ENCODE results near the gene TMEM184C. TPM values are rescaled to one million over a fixed set of nuclear protein-coding genes. Genes with fewer than 3 reads are reported as not detected.

TMEM184C gene
- total and polyA plus RNA-seq, 2 donors (not counting 1 experiment from before 2014, with no cell fraction given): 4.9 to 27.5 TPM

DNA sequence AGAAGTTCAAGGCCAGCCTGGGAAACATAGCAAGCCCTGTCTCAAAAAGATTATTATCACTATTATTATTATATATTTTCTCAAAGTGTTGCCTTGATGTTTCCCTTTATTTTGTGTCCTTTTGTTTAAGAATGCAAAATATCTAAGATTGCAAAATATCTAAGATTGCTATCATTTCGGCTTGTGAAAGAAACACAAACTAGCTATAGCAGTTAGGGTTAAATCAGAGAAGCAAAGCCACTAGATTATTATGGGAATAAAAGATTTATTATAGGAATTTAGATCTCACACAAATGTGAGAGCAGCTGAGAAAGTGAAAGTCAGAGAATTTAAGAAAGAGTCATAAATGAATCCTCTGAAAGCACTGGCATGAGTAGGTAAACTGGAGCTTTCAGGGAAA lies 18.0 kb upstream of the TMEM184C start:
- no peak for ATAC-seq (ENCODE audit: low read depth)
- H3K4me1 ChIP-seq (ENCODE audit: control insufficient read depth in 2 of 2, insufficient read depth in 2 of 2, low read length in 2 of 2): no peaks in the 10 kb centered on the region
- ChIA-PET CTCF (interaction anchor here (1.3 kb wide), 1 partner anchor 10 kb away, joined by 5 read pairs; no protein-coding TSS in a partner anchor), POLR2A (no interaction called here)
- H3K27ac ChIP-seq (ENCODE audit: low read length in 2 of 2): no peak overlapping the region
- intact Hi-C loops (cut with micrococcal nuclease): no loop called here
- no CpG with 5 or more reads among the region's 1 CpG for WGBS (ENCODE audit: insufficient coverage)
- no peak overlapping the region for H3K9ac ChIP-seq (ENCODE audit: low read length)
- peaks cover 8% of the 10 kb centered on the region for H3K27me3 Mint-ChIP-seq
- H3K27me3 ChIP-seq (replicated peaks in 1 of 4; ENCODE audit: control extremely low read depth in 1 of 4, control insufficient read depth in 3 of 4, insufficient read depth in 4 of 4, low read length in 3 of 4): peaks cover 0 to 3% (median 0%) of the 10 kb centered on the region in 4 experiments
- no peaks in the 10 kb centered on the region for H3K9me3 ChIP-seq (ENCODE audit: control extremely low read depth in 1 of 3, control insufficient read depth in 2 of 3, insufficient read depth in 1 of 3, low read length in 2 of 3)
- no peak overlapping the region for H3K4me3 Mint-ChIP-seq
- H3K27ac Mint-ChIP-seq: no peak overlapping the region
- H3K36me3 ChIP-seq (replicated peaks in 1 of 2; ENCODE audit: control extremely low read depth in 1 of 2, control insufficient read depth in 1 of 2, extremely low read depth in 1 of 2, insufficient read depth in 2 of 2, low read length in 1 of 2): no peaks in the 10 kb centered on the region
- H2AFZ ChIP-seq (ENCODE audit: insufficient read depth, low read depth, low read length, poor library complexity, severe bottlenecking): no peak overlapping the region
- no peak for DNase-seq
- no peaks in the 10 kb centered on the region for H3K9me3 Mint-ChIP-seq (ENCODE audit: insufficient read depth)
- H3K4me1 Mint-ChIP-seq: no peaks in the 10 kb centered on the region
- H3K4me3 ChIP-seq (ENCODE audit: control extremely low read depth in 1 of 5, extremely low read depth in 1 of 5, insufficient read depth in 1 of 5, low read depth in 2 of 5, low read length in 4 of 5): no peak overlapping the region
- H4K20me1 ChIP-seq (ENCODE audit: control insufficient read depth, insufficient read depth, low read length, poor library complexity, severe bottlenecking): no peaks in the 10 kb centered on the region
- TF ChIP-seq, protein P1, sequence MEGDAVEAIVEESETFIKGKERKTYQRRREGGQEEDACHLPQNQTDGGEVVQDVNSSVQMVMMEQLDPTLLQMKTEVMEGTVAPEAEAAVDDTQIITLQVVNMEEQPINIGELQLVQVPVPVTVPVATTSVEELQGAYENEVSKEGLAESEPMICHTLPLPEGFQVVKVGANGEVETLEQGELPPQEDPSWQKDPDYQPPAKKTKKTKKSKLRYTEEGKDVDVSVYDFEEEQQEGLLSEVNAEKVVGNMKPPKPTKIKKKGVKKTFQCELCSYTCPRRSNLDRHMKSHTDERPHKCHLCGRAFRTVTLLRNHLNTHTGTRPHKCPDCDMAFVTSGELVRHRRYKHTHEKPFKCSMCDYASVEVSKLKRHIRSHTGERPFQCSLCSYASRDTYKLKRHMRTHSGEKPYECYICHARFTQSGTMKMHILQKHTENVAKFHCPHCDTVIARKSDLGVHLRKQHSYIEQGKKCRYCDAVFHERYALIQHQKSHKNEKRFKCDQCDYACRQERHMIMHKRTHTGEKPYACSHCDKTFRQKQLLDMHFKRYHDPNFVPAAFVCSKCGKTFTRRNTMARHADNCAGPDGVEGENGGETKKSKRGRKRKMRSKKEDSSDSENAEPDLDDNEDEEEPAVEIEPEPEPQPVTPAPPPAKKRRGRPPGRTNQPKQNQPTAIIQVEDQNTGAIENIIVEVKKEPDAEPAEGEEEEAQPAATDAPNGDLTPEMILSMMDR (IDR thresholded peaks at IDR 0.05): no peak
- no peak for TF ChIP-seq EZH2 (IDR thresholded peaks at IDR 0.05; ENCODE audit: borderline replicate concordance, insufficient read depth, low read depth, low read length, poor library complexity, severe bottlenecking)
- H3K79me2 ChIP-seq (ENCODE audit: control insufficient read depth, insufficient read depth, low read length): no peaks in the 10 kb centered on the region
- H3K4me2 ChIP-seq (replicated peaks; ENCODE audit: low read depth, low read length, poor library complexity, severe bottlenecking): no peak overlapping the region

DNA sequence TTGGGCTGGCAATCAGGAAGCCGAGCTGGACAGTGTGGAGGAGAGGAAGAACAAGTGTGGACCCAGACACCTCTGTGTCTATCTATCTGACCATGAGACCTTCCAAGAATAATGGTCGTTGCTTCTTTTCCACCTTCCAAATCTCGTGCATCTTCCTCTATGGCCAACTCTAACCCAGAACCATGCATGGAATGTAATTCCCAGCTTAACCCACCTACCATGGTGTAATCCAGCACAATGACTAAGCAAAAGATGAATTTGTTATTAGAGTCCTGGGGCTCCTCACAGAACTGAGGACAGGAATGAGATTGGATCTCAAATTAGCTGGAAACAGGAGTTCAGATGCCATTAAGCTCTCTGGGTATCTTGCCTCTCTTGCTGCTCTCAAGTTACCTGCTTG lies 17.4 kb upstream of the TMEM184C start:
- Histone ChIP-seq H3K27ac (ENCODE audit: low read length in 2 of 2) (no peak overlapping the region), H4K20me1 (ENCODE audit: control insufficient read depth, insufficient read depth, low read length, poor library complexity, severe bottlenecking) (no peaks in the 10 kb centered on the region), H3K36me3 (replicated peaks in 1 of 2; ENCODE audit: control extremely low read depth in 1 of 2, control insufficient read depth in 1 of 2, extremely low read depth in 1 of 2, insufficient read depth in 2 of 2, low read length in 1 of 2) (no peaks in the 10 kb centered on the region), H3K9me3 (ENCODE audit: control extremely low read depth in 1 of 3, control insufficient read depth in 2 of 3, insufficient read depth in 1 of 3, low read length in 2 of 3) (no peaks in the 10 kb centered on the region), H3K4me3 (ENCODE audit: control extremely low read depth in 1 of 5, extremely low read depth in 1 of 5, insufficient read depth in 1 of 5, low read depth in 2 of 5, low read length in 4 of 5) (no peak overlapping the region), H2AFZ (ENCODE audit: insufficient read depth, low read depth, low read length, poor library complexity, severe bottlenecking) (no peak overlapping the region), H3K27me3 (replicated peaks in 1 of 4; ENCODE audit: control extremely low read depth in 1 of 4, control insufficient read depth in 3 of 4, insufficient read depth in 4 of 4, low read length in 3 of 4) (peaks cover 0 to 3% (median 0%) of the 10 kb centered on the region in 4 experiments), H3K4me2 (replicated peaks; ENCODE audit: low read depth, low read length, poor library complexity, severe bottlenecking) (no peak overlapping the region), H3K4me1 (ENCODE audit: control insufficient read depth in 2 of 2, insufficient read depth in 2 of 2, low read length in 2 of 2) (no peaks in the 10 kb centered on the region), H3K9ac (ENCODE audit: low read length) (no peak overlapping the region), H3K79me2 (ENCODE audit: control insufficient read depth, insufficient read depth, low read length) (no peaks in the 10 kb centered on the region)
- no peaks in the 10 kb centered on the region for H3K9me3 Mint-ChIP-seq (ENCODE audit: insufficient read depth)
- no peak for TF ChIP-seq EZH2 (IDR thresholded peaks at IDR 0.05; ENCODE audit: borderline replicate concordance, insufficient read depth, low read depth, low read length, poor library complexity, severe bottlenecking)
- TF ChIP-seq, protein P1 (IDR thresholded peaks at IDR 0.05): no peak
- ATAC-seq (ENCODE audit: low read depth) (no peak), DNase-seq (no peak)
- no peak overlapping the region for H3K27ac Mint-ChIP-seq
- WGBS (ENCODE audit: insufficient coverage): no CpG with 5 or more reads among the region's 3 CpGs
- no peak overlapping the region for H3K4me3 Mint-ChIP-seq
- H3K27me3 Mint-ChIP-seq: peaks cover 8% of the 10 kb centered on the region
- intact Hi-C loops (cut with micrococcal nuclease): no loop called here
- ChIA-PET POLR2A (no interaction called here), CTCF (interaction anchor here (1.3 kb wide), 1 partner anchor 10 kb away, joined by 5 read pairs; no protein-coding TSS in a partner anchor)
- H3K4me1 Mint-ChIP-seq: no peaks in the 10 kb centered on the region

All from B cell (primary cell).